Esophagus muscularis mucosa (tissue), 4 donors: ENCODE data around the gene PHAF1. TPM values are rescaled to one million over a fixed set of nuclear protein-coding genes. Genes with fewer than 3 reads are reported as not detected.
A peak's percentile ranks its signal among the peaks of the same experiment; 100 is the strongest.

Source experiments
- DNase-seq: peaks from one replicate; pipeline ENCODE4 v3.0.0-alpha.2; 2017; ENCODE audit errors: extremely low spot score
- H3K27ac ChIP-seq, 4 donors: fragments of 200-600 bp; sonication (generic); replicated peaks in 1 of 4; 1 replicate in 3 of 4; 2 replicates in 1 of 4; pipeline ENCODE4 v1.5.1; 2016 to 2019; ENCODE audit warnings: mild to moderate bottlenecking in 1 of 4
- H3K27me3 ChIP-seq, 4 donors: fragments of 200-600 bp; sonication (generic); one replicate each; pipeline versions ENCODE4 v1.5.1 to v1.6.0; 2016 to 2019
- H3K36me3 ChIP-seq, 4 donors: fragments of 200-600 bp; sonication (generic); one replicate each; pipeline ENCODE4 v1.5.1; 2016 to 2019
- H3K4me1 ChIP-seq, 4 donors: fragments of 200-600 bp; sonication (generic); one replicate each; pipeline ENCODE4 v1.5.1; 2016 to 2019
- H3K4me3 ChIP-seq, 4 donors: fragments of 200-600 bp; sonication (generic); 1 replicate in 2 of 4; 2 replicates in 2 of 4; pipeline ENCODE4 v1.5.1; 2016 to 2019; ENCODE audit warnings: mild to moderate bottlenecking in 4 of 4, moderate library complexity in 1 of 4
- H3K9me3 ChIP-seq, 4 donors: fragments of 200-600 bp; sonication (generic); 1 replicate in 3 of 4; 2 replicates in 1 of 4; pipeline ENCODE4 v1.5.1; 2016 to 2019
- CTCF ChIP-seq, 3 experiments: fragments of 200-600 bp in 2 of 3; fragments of 450-650 bp in 1 of 3; sonication (generic) in 2 of 3; IDR thresholded peaks; one replicate each; pipeline ENCODE4 v1.5.1; 2017 to 2019; ENCODE audit warnings: antibody characterized with exemption in 3 of 3, mild to moderate bottlenecking in 2 of 3, moderate library complexity in 1 of 3
- EP300 ChIP-seq: sonication (generic); formaldehyde crosslinking; IDR thresholded peaks from one replicate; pipeline ENCODE4 v1.6.1; 2017; ENCODE audit warnings: antibody characterized with exemption
- POLR2A ChIP-seq: fragments of 450-650 bp; IDR thresholded peaks from one replicate; pipeline ENCODE4 v1.6.1; 2017; ENCODE audit warnings: antibody characterized with exemption, moderate library complexity, mild to moderate bottlenecking, low read depth
- POLR2AphosphoS5 ChIP-seq, 2 donors: sonication (generic); formaldehyde crosslinking; IDR thresholded peaks; one replicate each; pipeline ENCODE4 v1.6.1; 2017; ENCODE audit warnings: antibody characterized with exemption in 2 of 2
- WGBS: methylation state at CpG from one replicate; pipeline ENCODE4 v1.1.5; 2018; 5-methylcytosine and 5-hydroxymethylcytosine counted together
- intact Hi-C: fragments of 100-400 bp; cut with DNase I; formaldehyde crosslinking; loops from one replicate; pipeline ENCODE4 v1.15.1; 2023
- total RNA-seq, 4 donors: library from RNA; depleted of rRNA; stranded (reverse); fragments of >200 nt; gene quantifications; one replicate each; pipeline versions ENCODE4 v1.1.0 to v1.2.1, GENCODE V29; 2016

The PHAF1 gene
- total RNA-seq, 4 donors from 2014 or later, result 11.4 to 23.7 (median 17.1) TPM

- H3K27ac ChIP-seq, result peak overlapping the region; percentile 80 to 97 (median 90)
- DNase-seq, result no peak
- peaks cover 0 to 36% (median 2%) of the 10 kb centered on the region in 4 donors for H3K27me3 ChIP-seq
- WGBS, result 3% methylated on average over 23 of the region's 99 CpGs
- peaks cover 0 to 11% (median 4%) of the 10 kb centered on the region in 4 donors for H3K36me3 ChIP-seq
- H3K4me3 ChIP-seq, result peak overlapping the region; percentile 53 to 57 (median 54)
- peaks cover 65 to 98% (median 84%) of the 10 kb centered on the region in 4 donors for H3K4me1 ChIP-seq
- TF ChIP-seq EP300, result no peak
- TF ChIP-seq POLR2AphosphoS5 (IDR thresholded peaks at IDR 0.05), result peak; percentile 51 to 82
- peak in 1 of 3 experiments; percentile 5 for TF ChIP-seq CTCF (IDR thresholded peaks at IDR 0.05)
- H3K9me3 ChIP-seq, result no peaks in the 10 kb centered on the region
- intact Hi-C loops, result no loop called here
These were observed 53.6 kb downstream of the PHAF1 start for GRCh38 chr16:67163164-67163998.

GRCh38 chr16:67163999-67164558 is 54.3 kb downstream of the PHAF1 start:
- 17% methylated on average over 14 of the region's 34 CpGs for WGBS
- H3K27me3 ChIP-seq, result peaks cover 0 to 36% (median 2%) of the 10 kb centered on the region in 4 donors
- no peak for TF ChIP-seq POLR2A
- no peak for TF ChIP-seq CTCF (IDR thresholded peaks at IDR 0.05)
- no peak for TF ChIP-seq EP300
- no peak for TF ChIP-seq POLR2AphosphoS5 (IDR thresholded peaks at IDR 0.05)
- no peaks in the 10 kb centered on the region for H3K9me3 ChIP-seq
- no peak for DNase-seq
- peaks cover 0 to 11% (median 4%) of the 10 kb centered on the region in 4 donors for H3K36me3 ChIP-seq
- H3K4me1 ChIP-seq, result peaks cover 64 to 98% (median 85%) of the 10 kb centered on the region in 4 donors
- H3K27ac ChIP-seq, result peak overlapping the region; percentile 80 to 97 (median 90)
- peak overlapping the region; percentile 53 to 57 (median 54) for H3K4me3 ChIP-seq
- intact Hi-C loops, result no loop called here

GRCh38 chr16:67164599-67165061 is 54.9 kb downstream of the PHAF1 start, which contains the start of gene HSF4:
Gene HSF4 (plus strand): TSS chr16:67164745. CDS start chr16:67164812, 67 bp downstream.
- WGBS, result no CpG with 5 or more reads among the region's 41 CpGs
- Histone ChIP-seq H3K36me3 (peaks cover 0 to 11% (median 4%) of the 10 kb centered on the region in 4 donors), H3K27ac (peak within 1 kb of the TSS; percentile 80 to 97 (median 90)), H3K4me1 (peaks cover 66 to 98% (median 87%) of the 10 kb centered on the region in 4 donors), H3K4me3 (peak within 1 kb of the TSS; percentile 53 to 57 (median 54)), H3K9me3 (no peaks in the 10 kb centered on the region), H3K27me3 (peaks cover 0 to 36% (median 2%) of the 10 kb centered on the region in 4 donors)
- TF ChIP-seq POLR2A, result peak; percentile 28
- peak; percentile 70 to 77 for TF ChIP-seq POLR2AphosphoS5 (IDR thresholded peaks at IDR 0.05)
- TF ChIP-seq CTCF (IDR thresholded peaks at IDR 0.05), result no peak
- no peak for TF ChIP-seq EP300
- DNase-seq, result no peak
- intact Hi-C loops, result no loop called here

- no peak for TF ChIP-seq POLR2A
- Histone ChIP-seq H3K9me3 (no peaks in the 10 kb centered on the region), H3K36me3 (peaks cover 0 to 11% (median 4%) of the 10 kb centered on the region in 4 donors), H3K4me3 (peak overlapping the region; percentile 53 to 57 (median 54)), H3K27me3 (peaks cover 0 to 36% (median 2%) of the 10 kb centered on the region in 4 donors), H3K27ac (peak overlapping the region; percentile 80 to 97 (median 90)), H3K4me1 (peaks cover 66 to 99% (median 90%) of the 10 kb centered on the region in 4 donors)
- no peak for DNase-seq
- intact Hi-C loops, result no loop called here
- 51% methylated on average over 30 of the region's 85 CpGs for WGBS
These were observed 55.7 kb downstream of the PHAF1 start for GRCh38 chr16:67165121-67166078.
